Measurements from ENCODE around the gene ZFP14. TPM values are rescaled to one million over a fixed set of nuclear protein-coding genes. Genes with fewer than 3 reads are reported as not detected.
A peak's percentile ranks its signal among the peaks of the same experiment; 100 is the strongest.

The ZFP14 gene
- total RNA-seq, 1 donor from 2014 or later, result 2.8 TPM

GRCh38 chr19:36373638-36374156 is 5.3 kb downstream of the ZFP14 start:
- no peak for DNase-seq
- Histone ChIP-seq H3K27me3 (ENCODE audit: low read depth) (no peaks in the 10 kb centered on the region), H3K27ac (replicated peaks) (no peak overlapping the region), H3K9me3 (replicated peaks) (peaks cover 16% of the 10 kb centered on the region), H3K4me1 (peaks cover 17% of the 10 kb centered on the region), H3K4me3 (no peak overlapping the region), H3K36me3 (peaks cover 11% of the 10 kb centered on the region)
- intact Hi-C loops (cut with micrococcal nuclease), result no loop called here
- no peak for TF ChIP-seq CTCF (IDR thresholded peaks at IDR 0.05; ENCODE audit: borderline replicate concordance)

- no peak for TF ChIP-seq CTCF (IDR thresholded peaks at IDR 0.05; ENCODE audit: borderline replicate concordance)
- H3K9me3 ChIP-seq (replicated peaks), result peaks cover 16% of the 10 kb centered on the region
- intact Hi-C loops (cut with micrococcal nuclease), result no loop called here
Measured at GRCh38 chr19:36371886-36372285, 7.1 kb downstream of the ZFP14 start.

GRCh38 chr19:36363845-36364244 is 15.2 kb downstream of the ZFP14 start:
- H3K36me3 ChIP-seq, result peaks cover 79% of the 10 kb centered on the region
- H3K27me3 ChIP-seq (ENCODE audit: low read depth), result no peaks in the 10 kb centered on the region

More at GRCh38 chr19:36371886-36372285, 7.1 kb downstream of the ZFP14 start:
- no peak overlapping the region for H3K27ac ChIP-seq (replicated peaks)
- H3K4me3 ChIP-seq, result no peak overlapping the region
- no peaks in the 10 kb centered on the region for H3K27me3 ChIP-seq (ENCODE audit: low read depth)
- no peak for DNase-seq
- H3K4me1 ChIP-seq, result no peaks in the 10 kb centered on the region
- peaks cover 23% of the 10 kb centered on the region for H3K36me3 ChIP-seq

GRCh38 chr19:36340786-36341372 is 38.1 kb downstream of the ZFP14 start:
- Histone ChIP-seq H3K4me3 (no peak overlapping the region), H3K27ac (replicated peaks) (no peak overlapping the region), H3K36me3 (peaks cover 95% of the 10 kb centered on the region), H3K4me1 (no peaks in the 10 kb centered on the region), H3K9me3 (replicated peaks) (peaks cover 73% of the 10 kb centered on the region), H3K27me3 (ENCODE audit: low read depth) (no peaks in the 10 kb centered on the region)
- intact Hi-C loops (cut with micrococcal nuclease), result no loop called here
- no peak for DNase-seq
- TF ChIP-seq CTCF (IDR thresholded peaks at IDR 0.05; ENCODE audit: borderline replicate concordance), result no peak

More at GRCh38 chr19:36363845-36364244, 15.2 kb downstream of the ZFP14 start:
- no peak overlapping the region for H3K4me3 ChIP-seq
- no peaks in the 10 kb centered on the region for H3K4me1 ChIP-seq
- intact Hi-C loops (cut with micrococcal nuclease), result no loop called here
- H3K9me3 ChIP-seq (replicated peaks), result no peaks in the 10 kb centered on the region
- TF ChIP-seq CTCF (IDR thresholded peaks at IDR 0.05; ENCODE audit: borderline replicate concordance), result no peak
- no peak for DNase-seq
- H3K27ac ChIP-seq (replicated peaks), result no peak overlapping the region

GRCh38 chr19:36331353-36332228 is 47.4 kb downstream of the ZFP14 start:
- H3K27ac ChIP-seq (replicated peaks), result peak overlapping the region; percentile 76

More at GRCh38 chr19:36331353-36332228, 47.4 kb downstream of the ZFP14 start:
- peak; percentile 82 for DNase-seq
- Histone ChIP-seq H3K36me3 (peaks cover 27% of the 10 kb centered on the region), H3K4me1 (peaks cover 20% of the 10 kb centered on the region), H3K9me3 (replicated peaks) (no peaks in the 10 kb centered on the region), H3K4me3 (peak overlapping the region; percentile 87), H3K27me3 (ENCODE audit: low read depth) (no peaks in the 10 kb centered on the region)
- TF ChIP-seq CTCF (IDR thresholded peaks at IDR 0.05; ENCODE audit: borderline replicate concordance), result peak; percentile 28
- intact Hi-C loops (cut with micrococcal nuclease), result no loop called here

Measured in left ventricle myocardium inferior (tissue), 1 donor.